NCI-H146 treated with DMSO at 0.1 percent for 48 hours (cell line): Measurements from ENCODE around the gene FAM219B.
A peak's percentile ranks its signal among the peaks of the same experiment; 100 is the strongest.

ENCODE experiments used
- DNase-seq: peaks from one replicate; lab custom pipeline; 2025; ENCODE audit not compliant: unreplicated experiment; lab: John Stamatoyannopoulos, UW

FAM219B gene

DNA sequence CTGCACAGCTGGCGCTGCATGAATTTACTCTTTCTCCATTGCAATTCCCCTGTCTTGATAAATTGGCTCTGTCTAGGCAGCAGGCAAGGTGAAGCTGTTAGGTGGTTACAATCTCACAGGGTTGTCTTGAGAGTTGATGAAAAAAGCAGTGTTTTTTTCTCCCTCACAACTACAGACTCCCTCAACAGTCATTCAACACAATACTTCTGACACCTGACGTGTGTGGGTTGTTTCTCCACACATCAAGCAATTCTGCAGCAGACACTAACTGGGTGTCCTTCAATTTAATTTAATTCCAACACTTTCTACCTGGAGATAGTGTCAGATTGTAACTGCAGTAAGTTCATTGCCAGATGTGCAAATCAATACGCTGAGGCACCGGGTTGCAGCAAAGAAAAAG is 28.4 kb downstream of the FAM219B start:
- no peak for DNase-seq

DNA sequence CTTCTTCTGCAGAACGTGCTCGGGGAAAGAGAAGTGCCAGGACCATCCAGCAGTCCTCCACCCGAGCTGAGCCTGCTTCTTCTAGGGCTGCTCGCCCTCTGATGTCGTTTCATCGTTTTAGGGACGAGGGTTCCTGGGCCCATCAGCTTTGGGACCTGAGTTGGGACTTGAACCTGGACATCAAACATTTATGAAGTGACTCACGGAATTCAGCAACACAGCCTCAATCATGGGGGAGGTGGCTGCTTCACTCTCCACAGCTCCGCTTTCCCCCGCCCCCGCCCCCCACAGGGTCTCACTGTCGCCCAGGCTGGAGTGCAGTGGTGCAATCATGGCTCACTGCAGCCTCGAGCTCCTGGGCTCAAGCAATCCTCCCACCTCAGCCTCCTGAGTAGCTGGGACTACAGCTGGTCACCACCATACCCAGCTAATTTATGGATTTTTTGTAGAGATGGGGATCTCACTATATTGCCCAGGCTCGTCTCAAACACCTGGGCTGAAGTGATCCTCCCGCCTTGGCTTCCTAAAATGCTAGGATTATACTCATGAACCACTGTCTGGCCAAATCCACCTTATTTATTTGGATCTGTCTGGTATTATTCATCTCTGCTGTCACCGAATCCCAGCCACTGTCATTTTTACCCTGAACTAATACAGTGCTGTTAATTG is 32.8 kb downstream of the FAM219B start:
- DNase-seq = no peak

DNA sequence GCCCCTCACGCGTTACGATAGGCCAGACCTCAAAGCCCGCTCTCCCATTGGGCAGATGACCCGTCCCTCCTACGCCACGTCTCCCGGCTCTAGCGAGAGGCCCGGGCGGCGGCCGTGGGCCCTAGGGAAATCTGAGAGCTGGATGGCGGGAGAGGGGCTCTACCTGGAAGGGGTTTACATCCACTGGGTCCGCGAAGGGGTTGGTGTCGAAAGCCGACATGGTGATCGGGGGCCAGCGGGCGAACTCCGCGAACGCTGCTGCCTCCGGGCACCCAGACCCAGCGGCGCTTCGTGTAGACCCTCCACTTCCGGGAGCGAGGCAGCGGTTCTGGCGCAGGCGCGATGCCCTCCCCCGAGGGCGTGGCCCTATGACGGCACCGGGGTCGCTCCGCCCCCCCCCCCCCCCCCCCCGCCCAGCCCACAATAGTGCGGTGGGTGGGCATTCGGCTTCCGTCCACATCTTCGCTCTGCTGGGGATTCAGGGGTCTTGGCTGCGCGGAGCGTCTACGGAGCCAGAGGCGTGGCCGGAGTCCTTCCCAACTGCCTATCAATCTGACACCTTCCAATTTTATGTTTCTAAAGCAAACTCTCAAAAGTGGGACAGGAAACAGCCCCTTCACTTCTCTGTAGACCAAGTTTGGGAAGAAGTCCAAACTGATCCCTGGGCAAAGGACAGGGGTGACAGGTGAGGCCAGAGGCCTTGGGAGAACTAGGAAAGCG is 33.5 kb downstream of the FAM219B start, which contains the start of gene SCAMP2:
SCAMP2 (minus strand) TSS at position 330 of the 720 bp plus-strand sequence; CDS start at position 220, 110 bp downstream.
- peak; percentile 79 for DNase-seq

DNA sequence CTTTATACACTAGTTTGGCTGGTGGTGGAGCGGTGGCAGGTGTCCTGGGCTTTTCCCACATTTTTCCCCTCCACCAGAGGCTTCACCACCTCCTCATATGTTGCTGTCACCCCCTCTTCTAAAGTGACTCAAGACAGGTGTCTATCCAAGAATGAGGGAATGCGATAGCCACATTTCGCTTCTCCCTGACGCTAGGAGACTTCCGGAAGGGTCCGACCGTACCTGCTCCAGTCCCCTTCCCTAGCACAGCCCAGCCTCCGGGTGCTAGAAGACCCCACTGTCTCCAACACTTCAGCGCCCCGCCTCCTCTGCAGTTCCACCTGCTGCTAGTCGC is 34.0 kb downstream of the FAM219B start:
- no peak for DNase-seq

DNA sequence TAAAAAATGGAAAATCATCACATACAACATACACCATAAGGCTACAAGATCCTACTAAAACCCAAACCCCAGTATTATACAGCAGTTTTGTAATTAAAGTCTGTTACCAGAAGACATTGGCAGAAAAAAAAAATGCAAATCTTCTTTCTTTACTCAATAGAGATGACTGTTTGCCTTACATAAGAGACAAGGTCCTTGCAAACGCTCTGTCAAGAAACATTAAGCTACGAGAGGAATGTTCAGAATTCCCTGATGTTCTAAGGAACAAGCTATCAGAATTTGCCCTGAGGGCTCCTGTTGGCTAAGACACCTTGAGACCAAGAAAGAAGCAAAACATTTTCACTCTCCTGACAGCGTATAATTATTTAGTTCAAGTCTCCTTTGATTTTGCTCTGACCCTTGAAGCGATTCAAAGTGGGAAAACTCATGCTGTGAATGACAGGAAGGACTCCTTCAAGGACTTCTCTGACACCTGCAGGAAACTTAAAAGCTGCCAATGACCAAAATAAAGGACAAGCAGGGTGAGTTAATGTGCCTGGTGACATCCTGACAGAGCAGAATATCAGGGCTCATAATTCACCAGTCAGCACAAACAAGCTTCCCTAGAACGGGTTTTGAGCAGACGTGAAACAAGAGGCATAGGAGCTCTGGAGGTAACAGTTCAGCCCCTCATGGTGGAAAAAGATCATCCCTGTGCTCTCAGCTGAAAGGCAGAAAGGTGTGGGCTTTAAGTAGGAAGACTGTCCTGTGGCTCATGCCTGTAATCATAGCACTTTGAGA is 36.0 kb downstream of the FAM219B start:
- DNase-seq = no peak

DNA sequence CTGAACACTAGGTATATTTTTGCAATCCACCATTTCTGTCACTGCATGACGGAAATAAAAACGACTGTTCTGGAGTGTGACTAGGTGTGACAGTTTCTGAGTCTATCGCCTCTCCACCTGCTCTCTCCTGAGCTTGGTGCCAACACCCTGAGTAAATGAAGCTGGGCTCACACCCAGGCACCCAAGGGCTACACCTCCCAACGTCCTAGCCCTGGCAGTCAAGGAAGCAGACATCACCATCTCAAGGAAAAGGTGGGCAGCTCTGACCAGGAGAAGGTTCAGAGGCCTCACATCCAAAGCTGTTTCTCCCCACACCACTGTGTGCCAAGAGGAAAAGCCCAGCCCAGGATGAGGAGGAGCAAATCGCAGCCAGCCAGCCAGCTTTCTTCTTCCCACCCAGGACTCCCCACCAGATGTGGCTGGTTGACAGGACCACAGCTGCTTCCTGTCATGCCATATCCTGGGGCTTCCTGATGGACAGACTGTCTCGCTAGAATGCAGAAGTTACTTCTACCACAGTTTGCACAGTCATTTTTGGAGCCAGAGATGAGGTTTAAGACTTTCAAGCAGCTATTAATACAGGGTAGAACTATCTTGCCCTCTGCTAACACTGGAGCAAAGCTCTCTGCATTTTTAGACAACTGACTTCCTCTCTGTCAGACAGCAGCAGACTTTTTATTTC is 36.8 kb downstream of the FAM219B start:
- DNase-seq = no peak

DNA sequence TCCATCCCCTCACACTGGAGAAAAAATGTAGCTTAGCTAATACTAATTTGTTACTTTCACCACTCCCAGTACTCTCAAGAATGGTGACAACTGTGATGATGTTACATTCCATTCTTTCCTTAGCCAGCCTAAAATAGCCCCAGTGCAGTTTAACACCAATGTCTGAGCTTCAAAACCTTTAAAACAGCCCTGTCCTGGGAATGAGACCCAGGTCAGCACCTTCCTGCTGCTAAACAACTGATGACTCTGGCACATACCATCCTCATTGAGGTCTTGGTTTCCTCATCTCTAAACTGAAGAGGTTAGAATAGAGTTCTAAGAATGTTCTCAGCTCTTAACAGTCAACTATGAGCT is 37.3 kb downstream of the FAM219B start:
- DNase-seq = no peak

DNA sequence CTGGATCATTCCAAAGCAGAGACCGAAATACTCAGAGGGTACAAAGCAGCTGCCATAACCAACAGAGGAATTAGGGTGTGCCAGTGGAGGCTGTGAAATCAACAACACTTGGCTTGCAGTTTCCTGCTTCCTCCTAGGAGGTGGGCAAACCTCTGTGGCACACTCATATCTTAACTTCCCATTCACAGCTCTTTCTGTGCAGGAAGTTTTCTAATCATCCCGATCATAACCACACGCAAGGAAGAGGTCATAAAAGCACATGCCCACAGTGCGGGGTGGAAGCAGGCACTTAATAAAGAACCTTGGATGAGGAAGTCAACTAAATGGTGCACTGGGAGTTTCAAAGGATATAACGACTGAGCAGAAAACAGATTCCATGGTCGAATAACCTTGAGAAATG is 38.6 kb downstream of the FAM219B start:
- no peak for DNase-seq

DNA sequence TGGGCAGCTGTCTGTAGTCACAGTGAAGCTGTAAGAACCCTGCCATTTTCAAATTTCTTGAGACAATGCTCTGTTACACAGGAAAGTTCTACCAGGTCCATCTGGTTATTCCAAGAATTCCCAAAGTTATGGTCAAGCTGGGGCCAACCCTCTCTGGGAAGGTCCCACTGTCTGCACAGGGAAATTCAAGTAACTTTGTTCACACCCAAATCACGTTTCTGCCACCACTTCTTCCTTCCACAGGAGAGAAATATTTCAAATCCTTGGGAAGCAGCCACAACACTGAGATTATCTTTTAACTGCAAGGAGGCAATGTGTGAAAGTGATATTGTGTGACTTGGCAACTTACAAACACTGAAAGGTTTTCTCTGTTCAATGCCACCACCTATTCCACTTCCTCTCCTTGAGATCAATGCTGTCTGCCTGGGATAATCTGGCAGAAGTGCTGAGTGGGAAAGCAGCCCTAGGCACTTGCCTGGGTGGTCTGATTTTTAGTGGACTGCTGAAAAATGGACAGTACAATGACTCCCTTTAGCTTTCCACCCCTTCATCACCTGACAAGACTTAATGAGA is 39.1 kb downstream of the FAM219B start:
- no peak for DNase-seq

DNA sequence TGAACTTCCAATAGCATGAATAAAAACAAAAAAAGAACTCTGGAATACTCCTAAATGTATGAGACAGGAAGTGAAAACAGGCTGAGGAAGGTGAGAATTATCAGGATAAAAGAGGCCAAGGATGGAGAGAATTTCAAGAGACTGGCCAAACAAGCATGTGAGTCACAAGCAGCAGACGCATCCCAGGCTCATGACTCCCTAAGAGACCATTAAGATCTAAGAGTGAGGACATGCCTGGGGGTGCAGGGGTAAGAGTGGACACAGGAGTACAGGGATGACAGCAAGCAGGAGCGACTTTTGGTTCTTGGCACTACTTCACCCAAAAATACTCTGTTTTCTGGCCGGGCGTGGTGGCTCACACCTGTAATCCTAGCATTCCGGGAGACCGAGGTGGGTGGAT is 40.6 kb downstream of the FAM219B start:
- DNase-seq = no peak

DNA sequence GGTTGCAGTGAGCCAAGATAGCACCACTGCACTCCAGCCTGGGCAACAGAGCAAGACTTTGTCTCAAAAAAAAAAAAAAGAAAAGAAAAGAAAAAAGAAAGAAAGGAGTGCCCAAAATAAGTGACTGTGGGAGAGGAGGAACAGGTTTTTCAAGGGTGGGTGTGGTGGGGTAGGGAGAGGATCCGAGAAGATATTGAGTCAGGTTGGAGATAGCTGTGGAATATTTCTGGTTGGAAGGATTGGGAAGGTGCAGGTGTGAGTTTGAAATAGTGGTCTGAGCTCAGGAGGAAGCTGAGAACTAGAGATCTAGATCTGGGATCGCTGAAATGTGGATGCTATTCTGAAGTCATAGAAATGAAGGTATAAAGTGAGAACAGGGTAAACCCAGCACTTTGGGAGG is 41.3 kb downstream of the FAM219B start:
- no peak for DNase-seq

DNA sequence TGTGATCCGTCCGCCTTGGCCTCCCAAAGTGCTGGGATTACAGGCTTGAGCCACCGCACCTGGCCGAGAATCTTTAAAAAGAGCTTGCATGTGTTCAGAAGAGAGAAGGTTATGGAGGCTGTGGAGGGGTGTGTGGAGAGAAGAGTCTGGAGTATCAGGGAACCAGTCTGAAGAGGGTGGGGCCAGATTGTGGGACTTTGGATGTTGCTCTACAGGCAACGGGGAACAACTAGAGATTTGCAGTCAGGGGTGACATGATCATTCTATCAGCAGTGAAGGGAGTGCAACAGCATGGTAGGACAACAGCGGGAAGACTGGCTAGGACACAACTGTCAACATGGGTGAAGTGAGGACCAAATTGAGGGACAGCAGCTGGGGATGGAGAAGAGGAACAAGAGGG is 42.4 kb downstream of the FAM219B start:
- DNase-seq = no peak

DNA sequence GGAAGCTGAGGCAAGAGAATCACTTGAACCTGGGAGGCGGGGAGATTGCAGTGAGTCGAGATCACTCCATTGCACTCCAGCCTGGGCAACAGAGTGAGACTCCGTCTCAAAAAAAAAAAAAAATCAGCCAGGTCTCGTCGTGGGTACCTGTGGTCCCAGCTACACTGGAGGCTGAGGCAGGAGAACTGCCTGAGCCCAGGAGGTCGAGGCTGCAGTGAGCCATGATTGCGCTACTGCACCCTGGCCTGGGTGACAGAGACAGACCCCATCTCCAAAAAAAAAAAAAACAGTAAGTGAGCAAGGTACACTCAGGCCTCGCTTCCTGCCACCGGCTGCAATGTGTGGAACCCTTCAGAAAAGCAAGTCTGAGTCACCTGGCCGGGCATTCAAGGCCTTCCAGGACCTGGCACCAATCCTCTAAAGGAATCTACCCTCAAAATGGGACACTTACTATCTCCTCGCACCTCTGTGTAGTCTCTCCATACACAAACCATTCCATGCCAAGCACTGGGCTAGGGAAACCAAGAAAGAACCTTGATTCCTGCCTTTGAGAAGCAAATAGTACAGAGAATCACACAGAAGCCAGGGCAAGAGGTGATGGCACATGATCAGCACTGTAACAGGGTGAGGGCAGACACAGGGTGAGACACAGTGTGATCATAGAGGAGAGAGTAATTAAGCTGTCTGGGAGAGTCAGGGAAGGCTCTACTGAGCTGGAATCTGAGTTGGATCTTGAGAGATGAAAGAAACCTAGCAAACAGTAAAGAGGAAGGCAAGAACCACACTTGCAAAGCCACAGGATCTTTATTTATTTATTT is 43.2 kb downstream of the FAM219B start:
- no peak for DNase-seq

DNA sequence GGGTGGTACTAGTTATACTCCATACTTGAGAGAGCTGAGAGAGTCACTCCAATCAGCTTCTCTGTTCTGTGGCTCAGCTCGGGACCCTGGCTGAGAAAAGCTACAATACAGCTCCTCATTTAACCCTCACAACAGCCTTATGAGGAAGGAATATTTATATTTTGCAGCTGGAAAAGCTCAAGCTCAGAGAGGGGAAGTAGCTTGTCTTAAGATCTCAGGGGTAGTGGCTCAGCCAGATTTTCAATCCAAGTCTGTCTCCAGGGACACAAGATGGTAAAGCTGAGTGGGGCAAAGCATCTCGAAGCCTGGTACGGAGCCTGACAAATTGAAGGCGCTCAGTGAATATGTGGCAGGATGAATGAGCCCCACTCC is 48.3 kb downstream of the FAM219B start:
- no peak for DNase-seq

DNA sequence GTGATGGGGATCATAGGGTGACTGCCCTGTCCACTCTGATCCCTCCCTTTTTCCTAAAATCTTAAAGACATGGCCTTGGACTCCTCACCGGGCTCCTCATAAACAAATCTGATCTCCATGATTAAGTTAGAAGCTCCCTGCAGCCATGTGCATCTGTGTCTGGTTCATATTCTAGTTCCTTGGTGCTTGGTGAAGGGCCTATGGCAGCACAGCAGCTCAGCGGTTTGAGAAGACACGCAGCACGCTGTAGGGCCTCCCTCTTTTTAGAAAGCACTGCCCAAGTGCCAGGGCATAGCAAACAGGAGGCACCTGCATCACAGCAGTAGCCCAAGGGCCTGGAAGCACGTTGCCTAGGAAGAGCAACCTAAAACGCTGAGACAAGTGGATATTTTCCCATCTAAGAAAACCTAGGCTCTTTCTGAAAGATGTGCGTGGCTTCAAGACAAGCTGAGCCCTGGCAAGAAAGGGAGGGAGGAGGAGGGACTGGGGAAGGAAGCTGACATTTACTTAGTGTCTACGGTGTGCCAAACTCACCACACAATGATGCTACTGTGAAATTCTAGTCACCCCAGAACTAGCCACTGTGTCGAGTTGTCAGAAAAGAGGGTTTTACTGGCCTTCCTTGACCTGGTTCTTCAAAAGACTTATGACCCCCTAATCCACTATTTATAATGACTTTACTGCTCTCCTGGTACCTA is 48.8 kb downstream of the FAM219B start:
- no peak for DNase-seq

DNA sequence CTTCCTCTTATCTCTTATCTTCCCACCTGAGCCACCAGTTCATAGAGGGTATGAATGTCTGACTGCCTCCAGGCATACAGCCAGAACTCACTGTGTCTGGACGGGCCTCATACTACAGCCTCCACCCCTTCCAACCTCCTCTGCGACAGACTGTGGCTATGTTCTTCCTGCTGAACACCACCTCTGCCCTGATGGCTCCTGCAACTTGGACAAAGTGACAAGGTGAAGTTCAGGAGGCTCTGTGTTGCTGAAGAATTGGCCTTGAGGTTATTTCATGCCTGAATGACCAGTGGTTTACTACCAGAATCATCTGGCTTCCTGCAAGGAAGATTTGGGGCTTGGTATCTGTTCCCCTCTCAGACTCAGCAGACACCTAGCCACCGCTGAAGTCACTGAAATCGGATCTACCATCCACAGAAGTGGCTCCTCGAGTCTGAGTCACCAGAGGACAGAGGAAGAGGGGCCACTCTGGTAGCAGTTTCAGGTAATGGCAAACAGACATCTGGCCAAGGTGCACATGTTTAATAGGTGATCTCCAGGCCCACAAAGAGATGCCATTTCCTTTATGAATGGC is 49.5 kb downstream of the FAM219B start:
- no peak for DNase-seq

DNA sequence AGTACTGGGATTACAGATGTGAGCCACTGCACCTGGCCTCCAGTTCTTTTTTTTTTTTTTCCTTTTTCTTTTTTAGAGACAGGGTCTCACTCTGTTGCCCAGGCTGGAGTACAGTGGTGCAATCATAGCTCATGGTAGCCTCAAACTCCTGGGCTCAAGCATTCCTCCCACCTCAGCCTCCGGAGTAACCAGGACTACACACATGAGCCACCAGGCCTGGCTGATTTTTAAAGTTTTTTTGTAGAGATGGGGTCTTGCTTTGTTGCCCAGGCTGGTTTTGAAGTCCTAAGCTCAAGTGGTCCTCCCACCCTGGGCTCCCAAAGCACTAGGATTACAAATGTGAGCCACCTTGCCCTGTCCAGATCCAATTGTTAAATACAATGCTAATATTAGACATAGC is 50.1 kb downstream of the FAM219B start:
- DNase-seq = no peak

DNA sequence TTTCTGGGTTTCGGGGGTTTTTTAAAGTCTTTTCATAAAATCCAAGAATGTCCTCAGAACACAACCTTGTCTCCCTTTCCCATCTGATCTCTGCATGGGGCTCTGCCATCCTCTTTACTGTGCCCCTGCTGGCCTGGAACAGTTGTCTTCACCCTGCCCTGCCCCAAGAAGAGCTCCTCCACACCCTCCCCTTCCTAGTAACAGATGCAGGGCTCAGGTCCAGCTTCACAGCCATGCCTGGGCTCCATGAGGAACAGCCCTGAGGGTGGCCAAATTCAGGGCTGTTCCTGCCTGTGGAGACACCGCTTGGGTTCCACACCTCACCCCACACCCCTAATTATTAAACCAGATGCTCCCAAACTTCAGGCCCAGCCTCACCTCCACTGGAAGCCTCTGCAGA is 50.8 kb downstream of the FAM219B start:
- DNase-seq = no peak

DNA sequence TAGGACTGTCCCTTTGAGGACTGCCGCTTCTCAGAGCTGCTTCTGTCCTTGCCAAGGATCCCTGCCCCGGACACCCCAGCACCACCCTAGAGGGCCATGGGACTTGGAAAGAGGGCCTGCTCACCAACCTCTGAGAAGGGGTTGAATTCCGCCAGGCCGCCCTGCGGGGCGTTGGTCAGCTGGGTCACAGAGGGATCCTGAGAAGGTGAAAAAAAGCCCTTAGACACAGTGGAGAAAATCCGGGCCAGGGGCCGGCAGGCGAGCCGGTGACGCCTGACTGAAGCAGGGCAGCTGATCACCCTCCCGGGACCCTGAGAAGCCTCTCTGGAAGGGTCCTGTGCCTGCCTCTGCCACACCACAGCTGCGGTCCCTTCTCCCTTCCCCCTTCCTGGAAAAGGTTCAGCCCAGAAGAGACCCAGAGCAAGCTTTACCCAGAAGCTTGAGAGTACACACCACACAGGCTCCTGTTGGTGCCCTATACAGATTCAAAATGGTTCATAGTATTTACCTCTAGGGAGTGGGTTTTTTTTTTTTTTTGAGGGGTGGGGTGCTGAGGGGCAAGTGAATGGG is 52.1 kb downstream of the FAM219B start:
- no peak for DNase-seq
